OCI-LY3 (cell line): ENCODE data around the gene TRIM2.

Experiments
- H2AFZ ChIP-seq: fragments of 200-600, 300-600 bp; shearing (Covaris generic); 2 replicates; pipeline ENCODE4 v1.6.0; 2014; ENCODE audit warnings: antibody characterized with exemption, low read depth, low read length
- H3K27ac ChIP-seq: fragments of 200-600, 300-600 bp; sonication (generic); 2 replicates; pipeline ENCODE4 v1.5.1; 2014; ENCODE audit warnings: mild to moderate bottlenecking, low read length, moderate library complexity, mixed read lengths
- H3K27me3 ChIP-seq: fragments of 200-600, 300-600 bp; sonication (generic); 2 replicates; pipeline ENCODE4 v1.6.1; 2014; ENCODE audit warnings: low read depth, low read length, mixed read lengths
- H3K36me3 ChIP-seq: fragments of 200-600, 300-600 bp; sonication (generic); replicated peaks from 2 replicates; pipeline ENCODE3; 2014; ENCODE audit warnings: low read depth, low read length, mixed read lengths
- H3K4me1 ChIP-seq: fragments of 300-600, 200-600 bp; sonication (generic); 2 replicates; pipeline ENCODE4 v1.6.1; 2014; ENCODE audit warnings: low read length, mixed read lengths
- H3K4me2 ChIP-seq: fragments of 200-600, 300-600 bp; sonication (generic); 2 replicates; pipeline ENCODE4 v1.6.1; 2014; ENCODE audit warnings: low read length, mixed read lengths
- H3K4me3 ChIP-seq: fragments of 300-600, 200-600 bp; sonication (generic); 2 replicates; pipeline ENCODE4 v1.5.1; 2014; ENCODE audit warnings: antibody characterized with exemption, mild to moderate bottlenecking, low read length, moderate library complexity
- H3K79me2 ChIP-seq: fragments of 300-600, 200-600 bp; shearing (Covaris generic); 2 replicates; pipeline ENCODE4 v1.6.1; 2014; ENCODE audit warnings: mild to moderate bottlenecking, low read length, mixed read lengths
- H3K9ac ChIP-seq: fragments of 300-600, 200-600 bp; shearing (Covaris generic); 2 replicates; pipeline ENCODE4 v1.6.0; 2014; ENCODE audit warnings: mild to moderate bottlenecking, low read length, moderate library complexity
- H3K9me3 ChIP-seq: fragments of 200-600, 300-600 bp; shearing (Covaris generic); 2 replicates; pipeline ENCODE4 v1.6.1; 2014; ENCODE audit warnings: low read length, mixed read lengths; ENCODE audit not compliant: insufficient read depth
- H4K20me1 ChIP-seq: fragments of 200-600, 300-600 bp; sonication (generic); 2 replicates; pipeline ENCODE4 v1.6.1; 2016; ENCODE audit warnings: low read length, mixed read lengths; ENCODE audit not compliant: insufficient read depth
- CTCF ChIP-seq: fragments of 200-600, 300-600 bp; sonication (generic); IDR thresholded peaks from 2 replicates; pipeline ENCODE4 v1.5.1; 2014; ENCODE audit warnings: antibody characterized with exemption, low read length, low read depth
- EZH2phosphoT487 ChIP-seq: fragments of 200-600 bp; shearing (Covaris generic); IDR thresholded peaks from 2 replicates; pipeline ENCODE4 v1.6.1; 2018; ENCODE audit warnings: antibody characterized with exemption, mixed run types, low read depth

The TRIM2 gene

GRCh38 chr4:153310793-153311192 lies 106.5 kb downstream of the TRIM2 start:
- Histone ChIP-seq H4K20me1 (no peaks in the 10 kb centered on the region), H2AFZ (no peak overlapping the region), H3K9ac (no peak overlapping the region), H3K4me2 (no peak overlapping the region), H3K27me3 (no peaks in the 10 kb centered on the region), H3K36me3 (no peaks in the 10 kb centered on the region), H3K9me3 (no peaks in the 10 kb centered on the region), H3K4me3 (no peak overlapping the region), H3K79me2 (no peaks in the 10 kb centered on the region), H3K4me1 (no peaks in the 10 kb centered on the region), H3K27ac (no peak overlapping the region)
- TF ChIP-seq CTCF, result no peak
- no peak for TF ChIP-seq EZH2phosphoT487

GRCh38 chr4:153314915-153315314 lies 110.7 kb downstream of the TRIM2 start:
- H3K36me3 ChIP-seq, result no peaks in the 10 kb centered on the region
- H3K9me3 ChIP-seq, result no peaks in the 10 kb centered on the region
- no peaks in the 10 kb centered on the region for H3K79me2 ChIP-seq
- H3K4me3 ChIP-seq, result no peak overlapping the region
- H3K27ac ChIP-seq, result no peak overlapping the region
- no peak overlapping the region for H3K4me2 ChIP-seq
- H3K9ac ChIP-seq, result no peak overlapping the region
- no peaks in the 10 kb centered on the region for H4K20me1 ChIP-seq
- H3K27me3 ChIP-seq, result no peaks in the 10 kb centered on the region
- H3K4me1 ChIP-seq, result no peaks in the 10 kb centered on the region
- H2AFZ ChIP-seq, result no peak overlapping the region
- no peak for TF ChIP-seq CTCF
- no peak for TF ChIP-seq EZH2phosphoT487

- no peak for TF ChIP-seq EZH2phosphoT487
- TF ChIP-seq CTCF, result peak; percentile 98
- H3K9ac ChIP-seq, result no peak overlapping the region
- no peaks in the 10 kb centered on the region for H3K9me3 ChIP-seq
- H3K4me2 ChIP-seq, result no peak overlapping the region
- no peaks in the 10 kb centered on the region for H4K20me1 ChIP-seq
- no peak overlapping the region for H3K4me3 ChIP-seq
- H3K36me3 ChIP-seq, result no peaks in the 10 kb centered on the region
- H3K79me2 ChIP-seq, result no peaks in the 10 kb centered on the region
- H3K27me3 ChIP-seq, result no peaks in the 10 kb centered on the region
- H3K4me1 ChIP-seq, result no peaks in the 10 kb centered on the region
- no peak overlapping the region for H2AFZ ChIP-seq
- no peak overlapping the region for H3K27ac ChIP-seq
Observed at GRCh38 chr4:153318696-153319320, 114.6 kb downstream of the TRIM2 start.

GRCh38 chr4:153322791-153323190 lies 118.5 kb downstream of the TRIM2 start:
- Histone ChIP-seq H3K4me2 (no peak overlapping the region), H3K9me3 (no peaks in the 10 kb centered on the region), H3K27ac (no peak overlapping the region), H3K9ac (no peak overlapping the region), H4K20me1 (no peaks in the 10 kb centered on the region), H2AFZ (no peak overlapping the region), H3K27me3 (no peaks in the 10 kb centered on the region), H3K36me3 (no peaks in the 10 kb centered on the region), H3K4me1 (peaks cover 11% of the 10 kb centered on the region), H3K79me2 (no peaks in the 10 kb centered on the region), H3K4me3 (no peak overlapping the region)
- TF ChIP-seq EZH2phosphoT487 (no peak), CTCF (no peak)
